Measurements from ENCODE around the gene NUP214.

GRCh38 chr9:131125288-131126058, at the start of gene NUP214:
- TF ChIP-seq CTCF (IDR thresholded peaks at IDR 0.05) (peak in 1 of 4 experiments; percentile 1), POLR2AphosphoS5 (IDR thresholded peaks at IDR 0.05) (peak; percentile 99), POLR2A (IDR thresholded peaks at IDR 0.05) (peak; percentile 85 to 87), EP300 (IDR thresholded peaks at IDR 0.05) (no peak)

Data from gastroesophageal sphincter (tissue), 3 donors.